ENCODE data around the gene PGK2.
"Not testable (repeated sequence)": the region's sequence is repeated elsewhere in the genome, so short reads cannot be mapped to it uniquely, and the experiment has no call there.

Gene PGK2

GRCh38 chr6:49787176-49787575, at the start of gene PGK2:
TSS of gene PGK2 (minus strand) at chr6:49787285. CDS start at chr6:49787187, 98 bp downstream.
- no peak within 1 kb of the TSS for H3K4me3 ChIP-seq (ENCODE audit: low read depth, low read length)

GRCh38 chr6:49835140-49835539, 48.1 kb upstream of the PGK2 start:
- H3K4me3 ChIP-seq (ENCODE audit: low read depth, low read length), result no peak overlapping the region

- H3K4me3 ChIP-seq (ENCODE audit: low read depth, low read length), result no peak overlapping the region
Measured at GRCh38 chr6:49833386-49833785, 46.3 kb upstream of the PGK2 start.

- no peak overlapping the region for H3K4me3 ChIP-seq (ENCODE audit: low read depth, low read length)
Measured at GRCh38 chr6:49826743-49827406, 39.8 kb upstream of the PGK2 start.

- H3K4me3 ChIP-seq (ENCODE audit: low read depth, low read length), result no peak overlapping the region
Measured at GRCh38 chr6:49815166-49815565, 28.1 kb upstream of the PGK2 start.

- no peak overlapping the region for H3K4me3 ChIP-seq (ENCODE audit: low read depth, low read length)
Measured at GRCh38 chr6:49813248-49813647, 26.2 kb upstream of the PGK2 start.

GRCh38 chr6:49806145-49806544, 19.1 kb upstream of the PGK2 start:
- H3K4me3 ChIP-seq (ENCODE audit: low read depth, low read length), result no peak overlapping the region

GRCh38 chr6:49805246-49805645, 18.2 kb upstream of the PGK2 start:
- no peak overlapping the region for H3K4me3 ChIP-seq (ENCODE audit: low read depth, low read length)

GRCh38 chr6:49801525-49801924, 14.4 kb upstream of the PGK2 start:
- no peak overlapping the region for H3K4me3 ChIP-seq (ENCODE audit: low read depth, low read length)

- H3K4me3 ChIP-seq (ENCODE audit: low read depth, low read length), result no peak overlapping the region
Measured at GRCh38 chr6:49799090-49799489, 12.0 kb upstream of the PGK2 start.

- H3K4me3 ChIP-seq (ENCODE audit: low read depth, low read length), result not testable (repeated sequence)
Measured at GRCh38 chr6:49796842-49797455, 9.9 kb upstream of the PGK2 start.

GRCh38 chr6:49790341-49790740, 3.3 kb upstream of the PGK2 start:
- no peak overlapping the region for H3K4me3 ChIP-seq (ENCODE audit: low read depth, low read length)

- H3K4me3 ChIP-seq (ENCODE audit: low read depth, low read length), result no peak overlapping the region
Measured at GRCh38 chr6:49784272-49784671, 2.8 kb downstream of the PGK2 start.

- H3K4me3 ChIP-seq (ENCODE audit: low read depth, low read length), result no peak overlapping the region
Measured at GRCh38 chr6:49782725-49783124, 4.4 kb downstream of the PGK2 start.

GRCh38 chr6:49782293-49782692, 4.8 kb downstream of the PGK2 start:
- no peak overlapping the region for H3K4me3 ChIP-seq (ENCODE audit: low read depth, low read length)

GRCh38 chr6:49776444-49776843, 10.6 kb downstream of the PGK2 start:
- no peak overlapping the region for H3K4me3 ChIP-seq (ENCODE audit: low read depth, low read length)

- H3K4me3 ChIP-seq (ENCODE audit: low read depth, low read length), result no peak overlapping the region
Measured at GRCh38 chr6:49775043-49775442, 12.0 kb downstream of the PGK2 start.

- no peak overlapping the region for H3K4me3 ChIP-seq (ENCODE audit: low read depth, low read length)
Measured at GRCh38 chr6:49772285-49772684, 14.8 kb downstream of the PGK2 start.

GRCh38 chr6:49766762-49767161, 20.3 kb downstream of the PGK2 start:
- no peak overlapping the region for H3K4me3 ChIP-seq (ENCODE audit: low read depth, low read length)

- H3K4me3 ChIP-seq (ENCODE audit: low read depth, low read length), result no peak overlapping the region
Measured at GRCh38 chr6:49764571-49765236, 22.4 kb downstream of the PGK2 start.

- no peak within 1 kb of the TSS for H3K4me3 ChIP-seq (ENCODE audit: low read depth, low read length)
Measured at GRCh38 chr6:49744259-49744658, 42.8 kb downstream of the PGK2 start, which contains the start of gene CRISP3. TSS of gene CRISP3 (minus strand) at chr6:49744388. CDS start at chr6:49744367, 21 bp downstream.

- H3K4me3 ChIP-seq (ENCODE audit: low read depth, low read length), result no peak overlapping the region
Measured at GRCh38 chr6:49743429-49743828, 43.7 kb downstream of the PGK2 start.

All from iPS-11a (cell line).